HG02973 (cell line): ENCODE measurements around the gene LIPM.
"Not testable (repeated sequence)": the region's sequence is repeated elsewhere in the genome, so short reads cannot be mapped to it uniquely, and the experiment has no call there.

Experiments used
- ATAC-seq: cut with Tn5 transposase; IDR thresholded peaks from one replicate; pipeline ENCODE4 v1.9.1; 2021; ENCODE audit warnings: moderate library complexity; ENCODE audit not compliant: unreplicated experiment

The LIPM gene

GRCh38 chr10:88837632-88838031 lies 35.1 kb downstream of the LIPM start:
- not testable (repeated sequence) for ATAC-seq

GRCh38 chr10:88838766-88839350 lies 36.3 kb downstream of the LIPM start:
- no peak for ATAC-seq

GRCh38 chr10:88840104-88840503 lies 37.6 kb downstream of the LIPM start:
- ATAC-seq = no peak

- no peak for ATAC-seq
Observed at GRCh38 chr10:88840881-88841280, 38.4 kb downstream of the LIPM start.

- no peak for ATAC-seq
Observed at GRCh38 chr10:88841316-88842111, 39.0 kb downstream of the LIPM start.

GRCh38 chr10:88843171-88843570 lies 40.6 kb downstream of the LIPM start:
- no peak for ATAC-seq

GRCh38 chr10:88848499-88848898 lies 46.0 kb downstream of the LIPM start:
- no peak for ATAC-seq

GRCh38 chr10:88849234-88849633 lies 46.7 kb downstream of the LIPM start:
- ATAC-seq = no peak

- no peak for ATAC-seq
Observed at GRCh38 chr10:88850712-88851111, 48.2 kb downstream of the LIPM start.

GRCh38 chr10:88851706-88852105 lies 49.2 kb downstream of the LIPM start, which contains the start of gene ANKRD22:
Gene ANKRD22 (minus strand): TSS chr10:88851844. CDS start chr10:88851607, 237 bp downstream.
- no peak for ATAC-seq

GRCh38 chr10:88852327-88852726 lies 49.8 kb downstream of the LIPM start:
- ATAC-seq = no peak

GRCh38 chr10:88853155-88853881 lies 50.8 kb downstream of the LIPM start:
- ATAC-seq = no peak

- ATAC-seq = no peak
Observed at GRCh38 chr10:88854684-88855083, 52.2 kb downstream of the LIPM start.

GRCh38 chr10:88857831-88858230 lies 55.3 kb downstream of the LIPM start:
- ATAC-seq = no peak

GRCh38 chr10:88858491-88858890 lies 56.0 kb downstream of the LIPM start:
- ATAC-seq = no peak

GRCh38 chr10:88861036-88861435 lies 58.5 kb downstream of the LIPM start:
- ATAC-seq = no peak

GRCh38 chr10:88865281-88865876 lies 62.8 kb downstream of the LIPM start:
- ATAC-seq = no peak

- no peak for ATAC-seq
Observed at GRCh38 chr10:88866454-88866853, 63.9 kb downstream of the LIPM start.

GRCh38 chr10:88870089-88870488 lies 67.6 kb downstream of the LIPM start:
- ATAC-seq = no peak
